NB4 (cell line): ENCODE results near the gene CD300LB.
"Not testable (repeated sequence)": the region's sequence is repeated elsewhere in the genome, so short reads cannot be mapped to it uniquely, and the experiment has no call there.

Source experiments
- DNase-seq: peaks from one replicate; pipeline ENCODE4 v3.0.0; 2010; ENCODE audit warnings: low read depth
- H3K4me3 ChIP-seq: one replicate; pipeline ENCODE4 v1.5.1; 2011; ENCODE audit warnings: mild to moderate bottlenecking, low read depth, low read length, moderate library complexity
- MAX ChIP-seq: IDR thresholded peaks from 2 replicates; pipeline ENCODE4 v1.6.1; 2011; ENCODE audit warnings: low read depth, low read length
- MYC ChIP-seq: IDR thresholded peaks from 2 replicates; pipeline ENCODE4 v1.6.1; 2011; ENCODE audit warnings: low read depth, low read length
- POLR2A ChIP-seq: IDR thresholded peaks from 2 replicates; pipeline ENCODE4 v1.6.1; 2011; ENCODE audit warnings: mild to moderate bottlenecking; ENCODE audit not compliant: insufficient read length; ENCODE audit errors: extremely low read depth
- TF ChIP-seq, protein P1 (sequence below): IDR thresholded peaks from one replicate; pipeline ENCODE4 v1.5.1; 2012; ENCODE audit warnings: low read depth, low read length

Gene CD300LB

DNA sequence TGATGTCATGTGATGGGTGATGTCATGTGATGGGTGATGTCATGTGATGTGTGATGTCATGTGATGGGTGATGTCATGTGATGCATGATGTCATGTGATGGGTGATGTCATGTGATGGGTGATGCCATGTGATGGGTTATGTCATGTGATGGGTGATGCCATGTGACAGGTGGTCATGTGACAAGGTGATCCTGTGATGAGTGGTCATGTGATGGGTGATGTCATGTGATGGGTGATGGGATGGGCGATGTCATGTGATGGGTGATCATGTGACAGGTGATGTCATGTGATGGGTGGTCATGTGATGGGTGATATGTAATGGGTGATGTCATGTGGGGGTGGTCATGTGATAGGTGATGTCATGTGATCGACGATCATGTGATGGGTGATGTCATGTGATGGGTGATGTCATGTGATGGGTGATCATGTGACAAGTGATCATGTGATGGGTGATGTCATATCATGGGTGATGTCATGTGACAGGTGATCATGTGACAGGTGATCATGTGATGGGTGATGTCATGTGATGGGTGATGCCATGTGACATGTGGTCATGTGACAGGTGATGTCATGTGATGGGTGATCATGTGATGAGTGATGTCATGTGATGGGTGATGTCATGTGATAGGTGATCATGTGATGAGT, 17.2 kb downstream of the CD300LB start:
- DNase-seq: peak; percentile 51
- TF ChIP-seq, protein P1, sequence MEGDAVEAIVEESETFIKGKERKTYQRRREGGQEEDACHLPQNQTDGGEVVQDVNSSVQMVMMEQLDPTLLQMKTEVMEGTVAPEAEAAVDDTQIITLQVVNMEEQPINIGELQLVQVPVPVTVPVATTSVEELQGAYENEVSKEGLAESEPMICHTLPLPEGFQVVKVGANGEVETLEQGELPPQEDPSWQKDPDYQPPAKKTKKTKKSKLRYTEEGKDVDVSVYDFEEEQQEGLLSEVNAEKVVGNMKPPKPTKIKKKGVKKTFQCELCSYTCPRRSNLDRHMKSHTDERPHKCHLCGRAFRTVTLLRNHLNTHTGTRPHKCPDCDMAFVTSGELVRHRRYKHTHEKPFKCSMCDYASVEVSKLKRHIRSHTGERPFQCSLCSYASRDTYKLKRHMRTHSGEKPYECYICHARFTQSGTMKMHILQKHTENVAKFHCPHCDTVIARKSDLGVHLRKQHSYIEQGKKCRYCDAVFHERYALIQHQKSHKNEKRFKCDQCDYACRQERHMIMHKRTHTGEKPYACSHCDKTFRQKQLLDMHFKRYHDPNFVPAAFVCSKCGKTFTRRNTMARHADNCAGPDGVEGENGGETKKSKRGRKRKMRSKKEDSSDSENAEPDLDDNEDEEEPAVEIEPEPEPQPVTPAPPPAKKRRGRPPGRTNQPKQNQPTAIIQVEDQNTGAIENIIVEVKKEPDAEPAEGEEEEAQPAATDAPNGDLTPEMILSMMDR: no peak
- TF ChIP-seq MAX: peak; percentile 62
- H3K4me3 ChIP-seq: no peak overlapping the region

DNA sequence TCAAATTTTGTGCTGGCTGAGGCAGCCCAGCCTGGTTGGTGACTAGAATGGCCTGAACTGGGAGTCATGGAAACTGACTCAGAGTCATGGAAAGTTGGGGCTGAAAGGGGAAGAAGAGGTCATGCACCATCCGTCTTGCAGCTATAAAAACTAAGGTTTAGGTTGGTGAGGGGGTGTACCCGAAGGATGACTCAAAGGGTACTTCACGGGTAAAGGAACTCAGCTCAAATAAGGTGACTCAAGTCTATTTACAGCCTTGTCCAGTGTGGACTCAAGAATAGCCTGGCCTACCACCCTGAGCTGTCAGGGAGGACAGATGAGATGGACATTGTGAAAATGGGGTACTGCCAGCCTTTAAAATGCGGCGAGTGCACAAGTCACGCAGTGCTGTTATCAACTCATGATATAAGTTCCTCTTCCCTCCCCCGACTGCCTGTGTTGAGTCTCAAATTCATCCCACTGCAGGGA, 18.6 kb downstream of the CD300LB start:
- peak; percentile 82 for DNase-seq
- H3K4me3 ChIP-seq: no peak overlapping the region

DNA sequence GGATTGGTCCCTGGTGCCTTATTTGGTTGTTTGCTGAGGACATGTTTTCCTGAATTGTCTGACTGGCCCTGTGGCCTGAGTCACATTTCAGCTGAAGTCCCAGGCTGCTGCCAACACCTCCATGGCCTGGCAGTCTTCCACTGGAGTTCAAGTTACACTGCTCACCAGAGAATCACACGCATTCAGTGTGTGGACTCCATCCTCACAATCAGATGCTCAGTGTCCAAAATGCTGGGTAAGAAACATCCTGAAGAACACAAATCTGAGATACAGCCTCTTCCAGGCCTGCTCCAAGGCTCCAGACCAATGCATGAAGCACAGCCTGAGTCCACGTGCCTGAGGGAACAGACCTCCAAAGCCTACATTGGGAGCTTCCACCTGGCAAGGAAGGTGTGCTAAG, 19.2 kb downstream of the CD300LB start:
- no peak overlapping the region for H3K4me3 ChIP-seq
- DNase-seq: no peak
- TF ChIP-seq POLR2A (no peak), MYC (no peak), MAX (no peak)

More for the DNA sequence above, 18.6 kb downstream of the CD300LB start:
- TF ChIP-seq MAX: no peak
- no peak for TF ChIP-seq POLR2A
- no peak for TF ChIP-seq MYC
- TF ChIP-seq, protein P1: no peak

GRCh38 chr17:74508156-74508555, 23.1 kb downstream of the CD300LB start:
- no peak for DNase-seq
- TF ChIP-seq, protein P1: no peak
- TF ChIP-seq POLR2A: no peak
- TF ChIP-seq MYC: no peak
- no peak for TF ChIP-seq MAX
- H3K4me3 ChIP-seq: no peak overlapping the region

DNA sequence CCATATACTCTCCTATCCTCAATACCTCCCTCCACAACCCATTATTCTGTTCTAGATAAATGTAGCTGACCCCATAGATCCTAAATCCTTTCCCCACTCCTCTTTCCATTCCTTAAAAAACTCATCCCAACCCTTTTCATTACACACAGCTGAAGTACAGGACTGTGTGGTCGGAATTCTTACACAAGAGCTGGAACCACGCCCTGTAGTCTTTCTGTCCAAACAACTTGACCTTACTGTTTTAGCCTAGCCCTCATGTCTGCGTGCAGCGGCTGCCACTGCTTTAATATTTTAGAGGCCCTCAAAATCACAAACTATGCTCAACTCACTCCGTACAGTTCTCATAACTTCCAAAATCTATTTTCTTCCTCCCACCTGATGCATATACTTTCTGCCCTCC, 27.3 kb downstream of the CD300LB start:
- DNase-seq, H3K4me3 ChIP-seq: not testable (repeated sequence)

DNA sequence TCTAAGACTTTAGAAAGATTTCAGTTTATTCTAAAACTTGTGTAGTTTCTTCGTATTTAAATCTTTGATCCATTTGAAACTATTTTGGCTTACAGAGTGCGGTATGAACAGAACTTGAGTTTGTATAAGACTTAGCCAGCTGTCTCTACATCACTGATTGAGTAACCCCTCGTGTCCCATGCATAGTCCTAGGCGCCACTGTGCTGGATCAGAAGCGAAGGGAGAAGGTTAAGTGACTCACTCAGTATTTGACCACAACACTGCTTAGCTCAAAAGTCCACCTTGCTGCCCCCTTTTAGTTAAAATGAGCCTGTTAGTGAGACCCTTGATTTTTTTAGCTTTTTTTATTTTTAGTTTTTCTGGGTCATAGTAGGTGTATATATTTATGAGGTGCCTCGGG, 28.4 kb downstream of the CD300LB start:
- TF ChIP-seq MYC (no peak), MAX (no peak; the same call in 1 of the 2 replicates), POLR2A (no peak)
- TF ChIP-seq, protein P1: no peak
- H3K4me3 ChIP-seq: no peak overlapping the region
- peak; percentile 63 for DNase-seq

DNA sequence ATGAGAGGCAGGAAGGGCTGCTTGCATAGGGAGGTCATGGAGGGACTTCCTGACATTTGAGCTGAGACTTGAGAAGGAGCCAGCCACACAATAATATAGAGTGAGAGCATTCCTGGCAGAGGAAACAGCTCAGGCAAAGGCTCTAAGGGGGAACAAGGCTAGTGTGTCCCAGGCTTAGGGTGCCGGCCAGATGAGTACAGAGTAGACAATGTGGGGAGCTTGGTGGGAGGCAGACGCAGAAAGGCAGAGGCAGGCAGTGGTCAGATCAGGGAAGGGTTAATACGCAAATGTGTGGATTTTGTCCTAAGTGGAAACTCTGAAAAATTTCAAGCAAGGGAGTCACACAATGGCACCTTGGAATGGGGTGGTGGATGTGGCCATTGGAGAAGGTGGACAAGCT, 31.3 kb downstream of the CD300LB start:
- TF ChIP-seq, protein P1: no peak
- no peak for TF ChIP-seq POLR2A
- TF ChIP-seq MAX: no peak
- no peak for TF ChIP-seq MYC
- no peak overlapping the region for H3K4me3 ChIP-seq
- DNase-seq: no peak
